Motor neuron (in vitro differentiated cells): ENCODE measurements around the gene CCDC18. TPM values are rescaled to one million over a fixed set of nuclear protein-coding genes. Genes with fewer than 3 reads are reported as not detected.

ENCODE experiments used
- ATAC-seq, 8 experiments: fragments of 200-7000 bp; cut with Tn5 transposase; replicated peaks in 6 of 8; 2 replicates each; pipeline ENCODE4 v1.8.0; 2021; ENCODE audit warnings: mild to moderate bottlenecking in 8 of 8, moderate library complexity in 8 of 8
- H3K27ac ChIP-seq, 2 donors: fragments of 250-450 bp; sonication (Bioruptor Pico); 2 replicates each; pipeline ENCODE4 v1.9.0; 2021; ENCODE audit warnings: antibody characterized with exemption in 2 of 2, mild to moderate bottlenecking in 2 of 2, moderate library complexity in 1 of 2
- H3K4me1 ChIP-seq, 2 donors: fragments of 250-450 bp; sonication (Bioruptor Pico); replicated peaks in 1 of 2; 2 replicates each; pipeline ENCODE4 v1.6.1; 2021; ENCODE audit warnings: antibody characterized with exemption in 2 of 2, mild to moderate bottlenecking in 2 of 2, moderate library complexity in 1 of 2
- H3K4me3 ChIP-seq, 5 donors: fragments of 250-450 bp; sonication (Bioruptor Pico); 2 replicates each; pipeline ENCODE4 v1.9.0; 2021; ENCODE audit warnings: antibody characterized with exemption in 5 of 5, mild to moderate bottlenecking in 5 of 5, moderate library complexity in 4 of 5
- WGBS, 10 experiments: fragments of 450-650 bp; shearing (Covaris generic); methylation state at CpG; one replicate each; pipeline ENCODE4 v1.0.0; 2022; 5-methylcytosine and 5-hydroxymethylcytosine counted together
- in situ Hi-C, 9 experiments: fragments of 400-800 bp; cut with MboI; loops; one replicate each; pipeline ENCODE4 v1.15.0; 2021; ENCODE audit warnings: low sequenced_read_pairs in 9 of 9, low pct_unique_long_range_greater_than_20kb in 2 of 9; ENCODE audit not compliant: unreplicated experiment in 9 of 9
- total RNA-seq, 8 experiments: library from RNA; unstranded; fragments of 300-600 nt; gene quantifications; 2 replicates each; pipeline versions ENCODE4 v1.2.3 to v1.2.4, GENCODE V29; 2022

CCDC18 gene
- total RNA-seq, 8 experiments from 2014 or later = 5.3 to 49.0 (median 14.5) TPM

DNA sequence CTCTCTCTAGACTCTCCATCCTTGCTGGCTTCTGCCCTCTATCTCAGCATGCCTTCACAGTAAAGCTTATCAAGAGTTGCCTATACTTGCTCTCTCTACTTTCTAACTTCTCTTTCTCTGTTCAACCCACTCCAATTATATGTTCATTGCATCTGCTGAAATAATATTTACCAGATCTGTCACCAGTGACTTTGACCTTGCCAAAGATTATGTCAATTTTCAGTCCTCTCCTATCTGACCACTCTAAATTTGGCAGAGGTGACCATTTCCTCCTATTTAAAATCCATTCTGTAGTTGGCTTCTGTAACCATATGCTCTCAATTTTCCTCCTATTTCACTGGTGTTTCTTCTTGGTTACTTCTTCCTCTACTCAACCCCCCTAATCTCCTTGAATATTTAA, 126.4 kb downstream of the CCDC18 start:
- H3K4me1 ChIP-seq = no peaks in the 10 kb centered on the region
- H3K27ac ChIP-seq = no peak overlapping the region
- H3K4me3 ChIP-seq = no peak overlapping the region
- in situ Hi-C loops = loop anchor here in 2 of 9 experiments (25.0 kb wide), 2 partner anchors 280 to 505 kb away; no protein-coding TSS in a partner anchor
- ATAC-seq = no peak

DNA sequence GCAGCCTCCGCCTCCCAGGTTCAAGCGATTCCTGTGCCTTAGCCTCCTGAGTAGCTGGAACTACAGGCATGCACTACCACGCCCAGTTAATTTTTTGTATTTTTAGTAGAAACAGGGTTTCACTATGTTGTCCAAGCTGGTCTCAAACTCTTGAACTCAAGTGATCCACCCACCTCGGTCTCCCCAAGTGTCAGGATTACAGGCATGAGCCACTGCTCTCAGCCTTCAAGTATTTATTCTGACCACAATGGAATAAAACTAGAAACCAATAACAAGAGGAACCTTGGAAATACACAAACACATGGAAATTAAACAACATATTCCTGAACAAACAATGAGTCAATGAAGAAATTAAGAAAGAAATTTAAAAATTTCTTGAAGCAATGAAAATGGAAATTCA, 132.5 kb downstream of the CCDC18 start:
- 75 to 100% (median 90%) methylated on average over 1 to 4 of the region's 4 CpGs for WGBS, 10 experiments
- ATAC-seq = no peak
- H3K27ac ChIP-seq = no peak overlapping the region
- H3K4me3 ChIP-seq = no peak overlapping the region
- in situ Hi-C loops = loop anchor here in 2 of 9 experiments (25.0 kb wide), 2 partner anchors 274 to 499 kb away; no protein-coding TSS in a partner anchor
- no peaks in the 10 kb centered on the region for H3K4me1 ChIP-seq

DNA sequence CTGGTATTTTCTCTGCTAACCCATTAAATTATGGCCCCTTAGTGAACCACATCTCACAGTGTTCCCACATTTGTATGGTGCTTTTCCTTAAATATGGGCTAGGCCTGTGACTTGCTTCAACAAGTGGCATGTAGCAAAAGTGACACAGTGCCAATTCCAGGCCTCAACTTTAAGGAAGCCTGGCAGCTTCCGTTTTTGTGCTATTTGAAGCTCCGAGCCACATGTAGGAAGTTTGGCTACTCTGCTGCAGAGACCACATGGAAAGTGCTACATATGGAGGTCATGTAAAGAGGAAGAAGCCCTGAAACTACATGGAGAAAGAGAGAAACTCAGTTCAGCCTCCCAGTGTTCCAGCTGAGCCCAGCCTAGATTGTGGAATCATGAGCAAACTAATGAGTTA, 136.7 kb downstream of the CCDC18 start:
- no peaks in the 10 kb centered on the region for H3K4me1 ChIP-seq
- no peak overlapping the region for H3K27ac ChIP-seq
- in situ Hi-C loops = loop anchor here in 2 of 9 experiments (25.0 kb wide), 2 partner anchors 270 to 495 kb away; no protein-coding TSS in a partner anchor
- no peak for ATAC-seq
- 17 to 91% (median 49%) methylated on average over 1 to 2 of the region's 2 CpGs; no CpG with 5 or more reads in 4 of the 10 experiments for WGBS, 10 experiments
- H3K4me3 ChIP-seq = no peak overlapping the region

DNA sequence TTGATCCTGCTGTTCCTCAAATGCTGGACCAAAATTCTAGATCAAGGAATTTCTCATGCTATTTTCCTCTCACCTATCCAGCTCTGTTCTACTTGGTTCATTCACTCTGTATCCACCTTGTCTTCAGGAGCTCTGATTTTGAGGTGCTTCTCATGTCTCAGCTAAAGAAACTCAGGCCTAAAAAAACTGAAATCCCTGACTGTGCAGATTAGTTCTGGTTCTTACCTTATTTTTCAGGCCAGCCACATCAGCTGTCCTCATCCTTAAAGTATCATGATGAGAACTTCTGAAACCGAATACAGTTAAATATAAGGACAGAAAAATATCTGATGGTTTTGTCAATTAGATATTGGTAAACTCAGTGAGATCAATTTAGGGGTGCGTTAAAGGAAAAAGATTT, 137.4 kb downstream of the CCDC18 start:
- no peak for ATAC-seq
- no peak overlapping the region for H3K4me3 ChIP-seq
- no peak overlapping the region for H3K27ac ChIP-seq
- 80 to 100% (median 96%) methylated on average over 2 of the region's 2 CpGs for WGBS, 10 experiments
- no peaks in the 10 kb centered on the region for H3K4me1 ChIP-seq
- in situ Hi-C loops = loop anchor here in 2 of 9 experiments (25.0 kb wide), 2 partner anchors 269 to 494 kb away; no protein-coding TSS in a partner anchor

DNA sequence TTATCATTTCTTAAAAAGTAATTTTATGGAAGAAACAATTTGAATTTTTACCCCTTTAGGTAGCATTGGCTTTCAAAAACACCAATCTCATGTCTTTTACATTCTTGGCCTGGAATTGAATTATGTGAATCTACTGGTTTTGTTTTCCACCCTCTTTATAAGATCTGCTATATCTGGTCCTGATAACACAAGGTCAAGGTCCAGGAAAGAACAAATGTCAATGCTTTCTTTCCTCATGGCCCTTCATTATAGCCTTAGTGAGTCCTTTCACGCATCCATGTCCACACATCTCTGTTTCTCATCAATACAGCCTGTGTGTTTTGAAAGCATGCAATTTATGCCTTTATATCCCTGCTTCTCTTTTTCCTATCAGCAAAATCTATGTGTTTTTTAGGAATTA, 141.2 kb downstream of the CCDC18 start:
- H3K4me1 ChIP-seq = no peaks in the 10 kb centered on the region
- in situ Hi-C loops = loop anchor here in 2 of 9 experiments (25.0 kb wide), 2 partner anchors 266 to 491 kb away; no protein-coding TSS in a partner anchor
- H3K27ac ChIP-seq = no peak overlapping the region
- H3K4me3 ChIP-seq = no peak overlapping the region
- 92 to 100% (median 100%) methylated on average over 1 of the region's 1 CpG; no CpG with 5 or more reads in 5 of the 10 experiments for WGBS, 10 experiments
- no peak for ATAC-seq

DNA sequence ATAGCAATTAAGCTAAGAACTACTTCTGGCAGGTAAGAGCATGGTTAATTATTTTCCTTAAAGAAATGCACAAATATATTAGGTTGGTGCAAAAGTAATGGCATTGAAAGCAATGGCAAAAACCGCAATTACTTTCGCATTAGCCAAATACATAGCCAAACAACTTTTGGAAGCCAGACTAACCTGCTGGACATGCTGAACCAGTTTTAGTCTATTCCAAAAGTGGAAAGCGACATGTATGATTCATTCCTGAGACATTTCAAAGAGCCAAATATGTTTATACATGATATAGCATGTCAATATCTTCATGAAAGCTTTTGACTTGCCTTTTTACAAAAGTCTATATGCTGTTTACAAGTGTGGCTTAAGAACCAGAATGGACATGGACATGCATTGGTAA, 141.8 kb downstream of the CCDC18 start:
- in situ Hi-C loops = loop anchor here in 2 of 9 experiments (25.0 kb wide), 2 partner anchors 265 to 490 kb away; no protein-coding TSS in a partner anchor
- no peak for ATAC-seq
- no peaks in the 10 kb centered on the region for H3K4me1 ChIP-seq
- no peak overlapping the region for H3K4me3 ChIP-seq
- no peak overlapping the region for H3K27ac ChIP-seq
- 74 to 100% (median 93%) methylated on average over 1 to 3 of the region's 3 CpGs for WGBS, 10 experiments

DNA sequence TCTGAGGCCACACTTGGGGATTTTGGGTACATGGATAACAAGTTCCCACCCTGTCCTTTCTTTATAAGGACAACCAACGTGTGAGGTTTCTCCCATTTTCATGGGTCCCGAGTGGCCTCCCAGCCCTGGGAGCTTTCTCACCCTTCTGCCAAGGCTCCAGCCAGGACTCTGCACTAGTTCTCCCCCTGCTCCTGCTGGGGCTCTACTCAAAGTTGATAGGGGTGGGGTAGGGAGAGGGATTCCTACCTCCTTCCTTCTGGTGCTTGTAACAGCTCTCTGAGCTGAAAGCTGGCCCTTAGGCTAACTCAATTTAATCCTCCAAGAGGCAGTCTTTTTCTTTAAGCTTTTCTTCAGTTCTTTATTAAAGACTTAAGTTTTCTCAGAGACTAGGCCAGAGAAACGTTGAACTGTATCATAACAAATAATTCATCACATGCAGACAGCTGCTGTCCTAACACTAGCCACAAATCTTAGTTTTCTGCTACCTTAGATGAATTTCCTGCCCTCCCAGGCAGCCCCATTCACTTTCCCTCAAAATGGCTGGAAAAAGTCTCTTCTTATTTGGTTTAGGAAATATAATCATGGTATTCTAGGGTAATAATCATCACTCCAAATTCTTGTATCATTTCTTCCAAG, 142.8 kb downstream of the CCDC18 start:
- no peak overlapping the region for H3K27ac ChIP-seq
- ATAC-seq = no peak
- H3K4me3 ChIP-seq = no peak overlapping the region
- WGBS, 10 experiments = 0 to 87% (median 69%) methylated on average over 1 to 3 of the region's 3 CpGs; no CpG with 5 or more reads in 2 of the 10 experiments
- no peaks in the 10 kb centered on the region for H3K4me1 ChIP-seq
- in situ Hi-C loops = loop anchor here in 2 of 9 experiments (25.0 kb wide), 2 partner anchors 264 to 489 kb away; no protein-coding TSS in a partner anchor

DNA sequence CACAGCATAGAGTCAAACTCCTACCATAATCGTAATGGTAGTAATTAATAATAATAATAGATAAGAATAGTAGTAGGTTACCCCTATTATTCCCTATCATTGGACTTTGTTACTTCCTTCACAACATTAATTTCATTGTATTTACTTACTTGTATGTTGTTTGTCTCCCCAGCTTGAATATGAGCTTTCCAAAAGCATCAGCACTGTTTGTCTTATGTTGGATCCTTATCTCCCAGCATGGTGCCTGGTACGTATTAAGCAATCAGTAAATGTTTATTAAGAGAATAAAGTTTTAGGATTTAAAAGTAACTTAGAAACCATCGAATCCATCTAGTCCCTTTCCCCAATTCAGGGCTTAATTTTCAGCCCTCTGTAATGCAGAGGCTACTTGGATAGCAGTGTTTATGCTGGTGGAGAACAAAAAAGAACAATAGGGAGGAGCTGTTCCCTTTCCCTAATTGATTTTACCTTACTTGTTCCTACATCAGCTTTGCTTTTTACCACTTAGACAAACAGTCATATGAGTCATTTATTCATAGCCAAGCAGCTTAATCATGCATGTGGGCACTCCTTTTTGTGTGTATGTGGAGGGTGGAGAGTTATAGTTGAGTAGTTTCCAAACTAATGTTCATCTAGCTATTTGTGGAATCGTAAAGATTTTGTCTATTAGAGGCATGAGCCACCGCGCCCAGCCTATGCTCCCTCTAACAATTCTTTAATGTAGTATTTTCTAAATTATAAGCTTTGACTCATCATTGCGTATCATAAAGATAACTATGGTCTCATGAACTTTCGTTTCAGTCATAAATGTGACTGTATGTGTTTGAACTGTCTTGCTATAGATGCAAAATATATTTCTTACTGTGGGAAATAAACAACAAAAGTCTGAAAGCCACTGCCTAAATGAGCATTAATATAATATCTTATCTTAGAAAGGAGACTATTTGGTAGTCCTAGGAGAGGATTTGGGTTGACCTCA, 144.3 kb downstream of the CCDC18 start:
- peak in 6 of 8 experiments; percentile 21 to 97 (median 89) for ATAC-seq

More for the DNA sequence above, 144.3 kb downstream of the CCDC18 start:
- Histone ChIP-seq H3K27ac (no peak overlapping the region), H3K4me3 (no peak overlapping the region), H3K4me1 (no peaks in the 10 kb centered on the region)
- in situ Hi-C loops = loop anchor here in 2 of 9 experiments (25.0 kb wide), 2 partner anchors 263 to 488 kb away; no protein-coding TSS in a partner anchor
- WGBS, 10 experiments = 12 to 100% (median 69%) methylated on average over 2 to 8 of the region's 8 CpGs

Other genes with a start within 250 kb of the CCDC18 start
- gene DIPK1A, start 219.3 kb upstream of the CCDC18 start, total RNA-seq = 10 to 100 TPM in 4 of 8 experiments, 1 to 10 TPM in 4; 7.1 to 22.5 (median 10.2) TPM
- gene MTF2, start 101.4 kb upstream of the CCDC18 start, total RNA-seq = 100 to 1,000 TPM in 3 of 8 experiments, 10 to 100 TPM in 5; 12.7 to 180 (median 77.5) TPM
- 10 to 100 TPM; 25.4 to 65.2 (median 49.7) TPM for gene TMED5, start 311 bp upstream of the CCDC18 start, total RNA-seq
- 100 to 1,000 TPM in 3 of 8 experiments, 10 to 100 TPM in 5; 43.4 to 121 (median 61.1) TPM for gene DR1, start 165.2 kb downstream of the CCDC18 start, total RNA-seq